HEK293 (cell line): ENCODE measurements around the gene NCOA7.

ENCODE experiments used
- ATF2 ChIP-seq: fragments of 450-650 bp; formaldehyde crosslinking; IDR thresholded peaks from 2 replicates; pipeline ENCODE4 v1.5.1; 2016; ENCODE audit warnings: missing biosample characterization, missing genetic modification characterization, low read depth
- MYNN ChIP-seq: fragments of 450-650 bp; formaldehyde crosslinking; IDR thresholded peaks from 2 replicates; pipeline ENCODE4 v1.5.1; 2016; ENCODE audit warnings: missing biosample characterization, missing genetic modification characterization, borderline replicate concordance
- SALL2 ChIP-seq: fragments of 450-650 bp; formaldehyde crosslinking; IDR thresholded peaks from 2 replicates; pipeline ENCODE4 v1.5.0; 2017; ENCODE audit warnings: missing biosample characterization, mild to moderate bottlenecking, missing genetic modification characterization, borderline replicate concordance
- TRIM28 ChIP-seq: IDR thresholded peaks from 2 replicates; pipeline ENCODE4 v1.6.1; 2011; ENCODE audit warnings: low read length, control low read depth, borderline replicate concordance
- ZBTB17 ChIP-seq: fragments of 450-650 bp; formaldehyde crosslinking; IDR thresholded peaks from 2 replicates; pipeline ENCODE4 v1.5.1; 2016; ENCODE audit warnings: missing biosample characterization, missing genetic modification characterization
- ZBTB8A ChIP-seq: fragments of 450-650 bp; formaldehyde crosslinking; IDR thresholded peaks from 2 replicates; pipeline ENCODE4 v1.5.1; 2016; ENCODE audit warnings: missing biosample characterization, missing genetic modification characterization
- ZNF248 ChIP-seq: fragments of 450-650 bp; formaldehyde crosslinking; IDR thresholded peaks from 2 replicates; pipeline ENCODE4 v1.5.1; 2017; ENCODE audit warnings: missing biosample characterization, missing genetic modification characterization
- ZNF341 ChIP-seq: fragments of 450-650 bp; formaldehyde crosslinking; IDR thresholded peaks from 2 replicates; pipeline ENCODE4; 2016; ENCODE audit warnings: low read depth, missing biosample characterization, missing genetic modification characterization
- ZNF701 ChIP-seq: fragments of 450-650 bp; formaldehyde crosslinking; IDR thresholded peaks from 2 replicates; pipeline ENCODE4 v1.5.1; 2016; ENCODE audit warnings: missing biosample characterization, missing genetic modification characterization
- ZNF785 ChIP-seq: fragments of 450-650 bp; formaldehyde crosslinking; IDR thresholded peaks from 2 replicates; pipeline ENCODE4 v1.5.1; 2016; ENCODE audit warnings: missing biosample characterization, missing genetic modification characterization
- TF ChIP-seq, protein P1 (sequence below): fragments of 450-650 bp; formaldehyde crosslinking; IDR thresholded peaks from 2 replicates; pipeline ENCODE4 v1.5.1; 2016; ENCODE audit warnings: missing biosample characterization, missing genetic modification characterization
- TF ChIP-seq, protein P2 (sequence below): fragments of 450-650 bp; formaldehyde crosslinking; IDR thresholded peaks from 2 replicates; pipeline ENCODE4 v1.5.1; 2016; ENCODE audit warnings: missing biosample characterization, missing genetic modification characterization
- TF ChIP-seq, protein P3 (sequence below): fragments of 450-650 bp; formaldehyde crosslinking; IDR thresholded peaks from 2 replicates; pipeline ENCODE4 v1.5.1; 2017; ENCODE audit warnings: missing biosample characterization, missing genetic modification characterization

- TF ChIP-seq ZBTB17 (no peak), ZBTB8A (tag by site-specific recombination) (no peak), MYNN (tag by site-specific recombination) (no peak), ATF2 (no peak), ZNF701 (tag by site-specific recombination) (no peak), TRIM28 (no peak), SALL2 (tag by site-specific recombination) (no peak), ZNF341 (tag by site-specific recombination) (no peak), ZNF248 (tag by site-specific recombination) (no peak), ZNF785 (tag by site-specific recombination) (no peak)
- TF ChIP-seq, protein P1, sequence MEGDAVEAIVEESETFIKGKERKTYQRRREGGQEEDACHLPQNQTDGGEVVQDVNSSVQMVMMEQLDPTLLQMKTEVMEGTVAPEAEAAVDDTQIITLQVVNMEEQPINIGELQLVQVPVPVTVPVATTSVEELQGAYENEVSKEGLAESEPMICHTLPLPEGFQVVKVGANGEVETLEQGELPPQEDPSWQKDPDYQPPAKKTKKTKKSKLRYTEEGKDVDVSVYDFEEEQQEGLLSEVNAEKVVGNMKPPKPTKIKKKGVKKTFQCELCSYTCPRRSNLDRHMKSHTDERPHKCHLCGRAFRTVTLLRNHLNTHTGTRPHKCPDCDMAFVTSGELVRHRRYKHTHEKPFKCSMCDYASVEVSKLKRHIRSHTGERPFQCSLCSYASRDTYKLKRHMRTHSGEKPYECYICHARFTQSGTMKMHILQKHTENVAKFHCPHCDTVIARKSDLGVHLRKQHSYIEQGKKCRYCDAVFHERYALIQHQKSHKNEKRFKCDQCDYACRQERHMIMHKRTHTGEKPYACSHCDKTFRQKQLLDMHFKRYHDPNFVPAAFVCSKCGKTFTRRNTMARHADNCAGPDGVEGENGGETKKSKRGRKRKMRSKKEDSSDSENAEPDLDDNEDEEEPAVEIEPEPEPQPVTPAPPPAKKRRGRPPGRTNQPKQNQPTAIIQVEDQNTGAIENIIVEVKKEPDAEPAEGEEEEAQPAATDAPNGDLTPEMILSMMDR (tag by site-specific recombination) = no peak
- TF ChIP-seq, protein P2, sequence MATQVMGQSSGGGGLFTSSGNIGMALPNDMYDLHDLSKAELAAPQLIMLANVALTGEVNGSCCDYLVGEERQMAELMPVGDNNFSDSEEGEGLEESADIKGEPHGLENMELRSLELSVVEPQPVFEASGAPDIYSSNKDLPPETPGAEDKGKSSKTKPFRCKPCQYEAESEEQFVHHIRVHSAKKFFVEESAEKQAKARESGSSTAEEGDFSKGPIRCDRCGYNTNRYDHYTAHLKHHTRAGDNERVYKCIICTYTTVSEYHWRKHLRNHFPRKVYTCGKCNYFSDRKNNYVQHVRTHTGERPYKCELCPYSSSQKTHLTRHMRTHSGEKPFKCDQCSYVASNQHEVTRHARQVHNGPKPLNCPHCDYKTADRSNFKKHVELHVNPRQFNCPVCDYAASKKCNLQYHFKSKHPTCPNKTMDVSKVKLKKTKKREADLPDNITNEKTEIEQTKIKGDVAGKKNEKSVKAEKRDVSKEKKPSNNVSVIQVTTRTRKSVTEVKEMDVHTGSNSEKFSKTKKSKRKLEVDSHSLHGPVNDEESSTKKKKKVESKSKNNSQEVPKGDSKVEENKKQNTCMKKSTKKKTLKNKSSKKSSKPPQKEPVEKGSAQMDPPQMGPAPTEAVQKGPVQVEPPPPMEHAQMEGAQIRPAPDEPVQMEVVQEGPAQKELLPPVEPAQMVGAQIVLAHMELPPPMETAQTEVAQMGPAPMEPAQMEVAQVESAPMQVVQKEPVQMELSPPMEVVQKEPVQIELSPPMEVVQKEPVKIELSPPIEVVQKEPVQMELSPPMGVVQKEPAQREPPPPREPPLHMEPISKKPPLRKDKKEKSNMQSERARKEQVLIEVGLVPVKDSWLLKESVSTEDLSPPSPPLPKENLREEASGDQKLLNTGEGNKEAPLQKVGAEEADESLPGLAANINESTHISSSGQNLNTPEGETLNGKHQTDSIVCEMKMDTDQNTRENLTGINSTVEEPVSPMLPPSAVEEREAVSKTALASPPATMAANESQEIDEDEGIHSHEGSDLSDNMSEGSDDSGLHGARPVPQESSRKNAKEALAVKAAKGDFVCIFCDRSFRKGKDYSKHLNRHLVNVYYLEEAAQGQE (tag by site-specific recombination) = no peak
- TF ChIP-seq, protein P3, sequence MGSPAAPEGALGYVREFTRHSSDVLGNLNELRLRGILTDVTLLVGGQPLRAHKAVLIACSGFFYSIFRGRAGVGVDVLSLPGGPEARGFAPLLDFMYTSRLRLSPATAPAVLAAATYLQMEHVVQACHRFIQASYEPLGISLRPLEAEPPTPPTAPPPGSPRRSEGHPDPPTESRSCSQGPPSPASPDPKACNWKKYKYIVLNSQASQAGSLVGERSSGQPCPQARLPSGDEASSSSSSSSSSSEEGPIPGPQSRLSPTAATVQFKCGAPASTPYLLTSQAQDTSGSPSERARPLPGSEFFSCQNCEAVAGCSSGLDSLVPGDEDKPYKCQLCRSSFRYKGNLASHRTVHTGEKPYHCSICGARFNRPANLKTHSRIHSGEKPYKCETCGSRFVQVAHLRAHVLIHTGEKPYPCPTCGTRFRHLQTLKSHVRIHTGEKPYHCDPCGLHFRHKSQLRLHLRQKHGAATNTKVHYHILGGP (tag by site-specific recombination) = no peak
Observed at GRCh38 chr6:125948455-125948854, 157.7 kb downstream of the NCOA7 start.
